ENCODE results near the gene ZNF662. TPM values are rescaled to one million over a fixed set of nuclear protein-coding genes. Genes with fewer than 3 reads are reported as not detected.

ZNF662 gene
- total RNA-seq, 4 donors from 2014 or later = 12.7 to 34.4 (median 12.9) TPM

DNA sequence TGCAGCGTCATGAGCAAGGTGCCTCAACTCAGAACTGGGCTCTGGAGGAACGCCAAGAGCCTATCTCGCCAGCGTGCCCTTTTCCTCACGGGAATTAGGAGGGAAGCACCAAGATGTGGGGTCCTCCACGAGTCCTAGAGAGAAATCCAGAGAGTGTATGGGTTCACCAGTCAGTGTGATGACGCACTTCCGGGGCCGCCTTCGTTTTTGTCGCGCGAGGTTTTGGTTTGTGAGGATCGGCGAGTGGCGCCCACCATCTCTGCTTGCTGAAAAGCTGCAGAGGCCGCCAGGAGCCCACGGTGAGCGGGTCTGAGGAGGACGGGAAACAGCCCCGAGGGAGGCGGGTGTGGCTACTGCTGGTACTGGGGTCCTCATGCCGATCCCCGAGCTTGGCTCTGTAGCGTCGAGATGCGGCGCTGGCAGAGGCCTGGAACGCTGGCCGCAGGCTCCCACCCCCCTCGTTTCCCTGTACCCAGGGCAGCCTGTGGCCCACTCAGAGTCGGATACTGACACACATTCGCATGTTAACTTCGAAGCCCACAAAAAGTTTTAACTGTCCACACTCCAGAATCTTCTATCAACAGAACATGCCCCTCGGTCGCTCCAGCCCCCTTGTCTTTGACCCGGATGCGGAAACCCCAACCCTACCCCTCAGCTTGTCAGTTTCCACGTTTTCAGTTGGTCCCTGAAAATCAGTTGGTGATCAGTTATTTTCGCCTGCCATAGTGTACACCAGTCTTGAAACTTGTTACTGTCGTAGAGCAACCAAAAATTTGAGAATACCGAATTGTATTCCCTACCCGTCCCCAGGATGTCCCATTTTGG is 30.4 kb downstream of the ZNF662 start:
- Histone ChIP-seq H3K4me1 (no peaks in the 10 kb centered on the region), H3K27me3 (no peaks in the 10 kb centered on the region), H3K36me3 (no peaks in the 10 kb centered on the region), H3K4me3 (peak overlapping the region; percentile 37), H3K27ac (no peak overlapping the region), H3K9me3 (no peaks in the 10 kb centered on the region)
- TF ChIP-seq POLR2AphosphoS5 (IDR thresholded peaks at IDR 0.05) (no peak), EP300 (IDR thresholded peaks at IDR 0.05) (no peak), POLR2A (IDR thresholded peaks at IDR 0.05) (no peak)
- TF ChIP-seq, protein P1, sequence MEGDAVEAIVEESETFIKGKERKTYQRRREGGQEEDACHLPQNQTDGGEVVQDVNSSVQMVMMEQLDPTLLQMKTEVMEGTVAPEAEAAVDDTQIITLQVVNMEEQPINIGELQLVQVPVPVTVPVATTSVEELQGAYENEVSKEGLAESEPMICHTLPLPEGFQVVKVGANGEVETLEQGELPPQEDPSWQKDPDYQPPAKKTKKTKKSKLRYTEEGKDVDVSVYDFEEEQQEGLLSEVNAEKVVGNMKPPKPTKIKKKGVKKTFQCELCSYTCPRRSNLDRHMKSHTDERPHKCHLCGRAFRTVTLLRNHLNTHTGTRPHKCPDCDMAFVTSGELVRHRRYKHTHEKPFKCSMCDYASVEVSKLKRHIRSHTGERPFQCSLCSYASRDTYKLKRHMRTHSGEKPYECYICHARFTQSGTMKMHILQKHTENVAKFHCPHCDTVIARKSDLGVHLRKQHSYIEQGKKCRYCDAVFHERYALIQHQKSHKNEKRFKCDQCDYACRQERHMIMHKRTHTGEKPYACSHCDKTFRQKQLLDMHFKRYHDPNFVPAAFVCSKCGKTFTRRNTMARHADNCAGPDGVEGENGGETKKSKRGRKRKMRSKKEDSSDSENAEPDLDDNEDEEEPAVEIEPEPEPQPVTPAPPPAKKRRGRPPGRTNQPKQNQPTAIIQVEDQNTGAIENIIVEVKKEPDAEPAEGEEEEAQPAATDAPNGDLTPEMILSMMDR (IDR thresholded peaks at IDR 0.05) = no peak
- peak in 1 of 2 donors; percentile 58 for DNase-seq (ENCODE audit: low spot score in 2 of 2)
- 77% methylated on average over 35 of the region's 43 CpGs for WGBS

DNA sequence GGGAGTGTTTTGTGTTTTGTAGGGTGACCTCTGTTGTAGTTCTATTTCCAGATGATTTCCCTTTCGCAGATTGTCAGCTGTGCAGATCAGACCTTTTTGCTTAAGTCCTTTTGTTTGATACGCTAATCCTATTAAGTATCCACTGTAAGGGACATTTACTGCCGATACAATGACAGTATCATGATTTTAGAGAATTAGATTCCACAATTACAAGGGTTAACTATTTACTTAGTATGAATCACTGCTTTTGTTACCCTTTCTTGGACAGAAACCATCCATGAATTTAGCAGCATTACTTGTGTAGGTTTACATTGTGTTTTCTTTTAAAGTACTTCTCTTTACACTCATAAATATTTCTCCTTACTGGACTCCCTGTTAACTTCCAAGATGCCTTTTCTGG is 31.4 kb downstream of the ZNF662 start:
- Histone ChIP-seq H3K4me3 (no peak overlapping the region), H3K4me1 (no peaks in the 10 kb centered on the region), H3K27me3 (no peaks in the 10 kb centered on the region), H3K36me3 (no peaks in the 10 kb centered on the region), H3K9me3 (no peaks in the 10 kb centered on the region), H3K27ac (no peak overlapping the region)
- DNase-seq (ENCODE audit: low spot score in 2 of 2) = no peak
- TF ChIP-seq EP300 (IDR thresholded peaks at IDR 0.05) (no peak), POLR2A (IDR thresholded peaks at IDR 0.05) (no peak), POLR2AphosphoS5 (IDR thresholded peaks at IDR 0.05) (no peak)
- TF ChIP-seq, protein P1 (IDR thresholded peaks at IDR 0.05) = no peak
- WGBS = 95% methylated on average over 3 of the region's 3 CpGs

DNA sequence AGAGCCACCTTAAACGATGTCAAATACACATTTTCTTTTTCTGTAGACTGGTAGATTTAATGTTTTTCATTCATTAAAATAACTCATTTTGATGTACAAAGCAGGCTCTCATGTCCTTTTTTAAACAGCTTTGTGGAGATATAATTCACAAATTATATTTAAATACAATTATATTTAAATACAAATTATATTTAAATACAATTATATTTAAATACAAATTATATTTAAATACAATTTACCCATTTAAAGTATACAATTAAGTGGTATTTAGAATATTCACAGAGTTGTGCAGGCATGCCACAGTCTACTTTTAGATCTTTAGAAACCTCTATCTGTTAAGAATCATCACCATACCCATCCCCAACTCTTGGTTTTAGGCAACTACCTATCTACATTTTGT is 36.8 kb downstream of the ZNF662 start:
- H3K4me3 ChIP-seq = no peak overlapping the region
- H3K27ac ChIP-seq = no peak overlapping the region
- DNase-seq (ENCODE audit: low spot score in 2 of 2) = no peak
- TF ChIP-seq EP300 (IDR thresholded peaks at IDR 0.05) (no peak), POLR2A (IDR thresholded peaks at IDR 0.05) (no peak), POLR2AphosphoS5 (IDR thresholded peaks at IDR 0.05) (no peak)
- TF ChIP-seq, protein P1 (IDR thresholded peaks at IDR 0.05) = no peak
- no peaks in the 10 kb centered on the region for H3K27me3 ChIP-seq
- no peaks in the 10 kb centered on the region for H3K4me1 ChIP-seq
- 81% methylated on average over 1 of the region's 1 CpG for WGBS
- H3K9me3 ChIP-seq = no peaks in the 10 kb centered on the region
- H3K36me3 ChIP-seq = no peaks in the 10 kb centered on the region

DNA sequence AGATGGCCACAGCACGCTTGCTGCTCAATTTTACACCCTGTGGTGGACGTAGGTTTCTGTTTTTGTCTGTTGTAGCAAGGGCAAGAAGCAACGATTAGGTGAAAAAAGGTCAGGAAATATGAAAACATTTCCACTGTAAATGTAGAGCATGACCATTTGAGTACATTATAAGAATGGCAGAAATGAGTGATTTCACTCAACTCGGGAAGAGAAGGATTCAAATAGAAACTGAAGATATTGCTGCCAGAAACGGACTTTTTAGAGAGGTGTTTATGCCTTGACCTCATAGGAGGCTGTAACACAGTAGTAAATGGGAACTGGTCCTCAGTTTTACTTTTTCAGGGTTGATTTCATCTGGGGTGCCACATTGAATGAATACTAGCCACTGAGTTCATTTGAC is 40.1 kb downstream of the ZNF662 start:
- WGBS = 87% methylated on average over 5 of the region's 5 CpGs
- DNase-seq (ENCODE audit: low spot score in 2 of 2) = no peak
- Histone ChIP-seq H3K27me3 (no peaks in the 10 kb centered on the region), H3K9me3 (no peaks in the 10 kb centered on the region), H3K27ac (no peak overlapping the region), H3K36me3 (no peaks in the 10 kb centered on the region), H3K4me1 (no peaks in the 10 kb centered on the region), H3K4me3 (no peak overlapping the region)
- TF ChIP-seq POLR2AphosphoS5 (IDR thresholded peaks at IDR 0.05) (no peak), POLR2A (IDR thresholded peaks at IDR 0.05) (no peak), EP300 (IDR thresholded peaks at IDR 0.05) (no peak)
- TF ChIP-seq, protein P1 (IDR thresholded peaks at IDR 0.05) = no peak

DNA sequence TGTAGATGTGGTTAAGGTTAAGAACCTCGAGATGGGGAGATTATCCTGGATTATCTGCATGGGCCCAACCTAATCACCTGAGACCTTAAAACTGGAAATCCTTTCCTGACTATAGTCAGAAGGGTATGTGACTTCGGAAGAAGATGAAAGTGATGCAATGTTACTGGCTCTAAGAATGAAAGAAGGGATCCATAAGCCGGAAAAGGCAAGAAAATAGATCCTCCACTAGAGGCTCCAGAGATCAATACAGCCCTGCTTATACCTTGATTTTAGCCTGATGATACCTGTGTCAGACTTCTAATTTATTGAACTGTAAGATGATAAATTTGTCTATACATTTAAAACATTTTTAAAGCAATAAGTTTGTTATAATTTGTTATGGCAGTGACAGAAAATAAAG is 51.6 kb downstream of the ZNF662 start:
- DNase-seq (ENCODE audit: low spot score in 2 of 2) = no peak
- no peak overlapping the region for H3K4me3 ChIP-seq
- H3K36me3 ChIP-seq = no peaks in the 10 kb centered on the region
- no peak overlapping the region for H3K27ac ChIP-seq
- TF ChIP-seq POLR2A (IDR thresholded peaks at IDR 0.05) (no peak), EP300 (IDR thresholded peaks at IDR 0.05) (no peak), POLR2AphosphoS5 (IDR thresholded peaks at IDR 0.05) (no peak)
- TF ChIP-seq, protein P1 (IDR thresholded peaks at IDR 0.05) = no peak
- no peaks in the 10 kb centered on the region for H3K4me1 ChIP-seq
- H3K9me3 ChIP-seq = no peaks in the 10 kb centered on the region
- no peaks in the 10 kb centered on the region for H3K27me3 ChIP-seq
- 77% methylated on average over 3 of the region's 3 CpGs for WGBS
